ENCODE data around the gene PRDM7. TPM values are rescaled to one million over a fixed set of nuclear protein-coding genes. Genes with fewer than 3 reads are reported as not detected.
"Not testable (repeated sequence)": the region's sequence is repeated elsewhere in the genome, so short reads cannot be mapped to it uniquely, and the experiment has no call there.

PRDM7 gene
- not detected in 2 replicates for total RNA-seq
- long read RNA-seq, result 0 reads

GRCh38 chr16:90077240-90077756, at the start of gene PRDM7:
TSS of gene PRDM7 (minus strand) at chr16:90077331. CDS start at chr16:90075910, 1,421 bp downstream.
- no peak for TF ChIP-seq CTCF (conservative IDR thresholded peaks at IDR 0.05)
- Mint-ChIP-seq H3K27me3 (ENCODE audit: low read depth) (peaks cover 57% of the 10 kb centered on the region), H3K4me3 (peak within 1 kb of the TSS; percentile 86), H3K36me3 (ENCODE audit: low read depth) (no peaks in the 10 kb centered on the region), H3K4me1 (peaks cover 27% of the 10 kb centered on the region), H3K27ac (ENCODE audit: unreplicated experiment) (peak within 1 kb of the TSS; percentile 96), H3K9me3 (no peaks in the 10 kb centered on the region)
- DNase-seq (ENCODE audit: low read depth, low spot score), result peak; percentile 99

GRCh38 chr16:90121846-90122245, 44.7 kb upstream of the PRDM7 start:
- H3K27me3 Mint-ChIP-seq (ENCODE audit: low read depth); H3K36me3 Mint-ChIP-seq (ENCODE audit: low read depth); H3K9me3 Mint-ChIP-seq; H3K4me3 Mint-ChIP-seq; DNase-seq (ENCODE audit: low read depth, low spot score); H3K27ac Mint-ChIP-seq (ENCODE audit: unreplicated experiment); H3K4me1 Mint-ChIP-seq: not testable (repeated sequence)

- not testable (repeated sequence) for H3K36me3 Mint-ChIP-seq (ENCODE audit: low read depth); H3K4me3 Mint-ChIP-seq; H3K9me3 Mint-ChIP-seq; H3K4me1 Mint-ChIP-seq; DNase-seq (ENCODE audit: low read depth, low spot score); H3K27ac Mint-ChIP-seq (ENCODE audit: unreplicated experiment)
- H3K27me3 Mint-ChIP-seq (ENCODE audit: low read depth), result peaks cover 26% of the 10 kb centered on the region
Observed at GRCh38 chr16:90107617-90108016, 30.5 kb upstream of the PRDM7 start.

- H3K4me3 Mint-ChIP-seq; H3K27ac Mint-ChIP-seq (ENCODE audit: unreplicated experiment); H3K36me3 Mint-ChIP-seq (ENCODE audit: low read depth); H3K4me1 Mint-ChIP-seq; DNase-seq (ENCODE audit: low read depth, low spot score); H3K9me3 Mint-ChIP-seq: not testable (repeated sequence)
- peaks cover 26% of the 10 kb centered on the region for H3K27me3 Mint-ChIP-seq (ENCODE audit: low read depth)
Observed at GRCh38 chr16:90107060-90107459, 29.9 kb upstream of the PRDM7 start.

- not testable (repeated sequence) for H3K4me3 Mint-ChIP-seq; H3K9me3 Mint-ChIP-seq; H3K4me1 Mint-ChIP-seq; H3K27ac Mint-ChIP-seq (ENCODE audit: unreplicated experiment); H3K36me3 Mint-ChIP-seq (ENCODE audit: low read depth)
- peaks cover 29% of the 10 kb centered on the region for H3K27me3 Mint-ChIP-seq (ENCODE audit: low read depth)
- peak; percentile 75 for TF ChIP-seq CTCF (conservative IDR thresholded peaks at IDR 0.05)
- peak; percentile 51 for DNase-seq (ENCODE audit: low read depth, low spot score)
Observed at GRCh38 chr16:90106271-90106670, 29.1 kb upstream of the PRDM7 start.

- DNase-seq (ENCODE audit: low read depth, low spot score); H3K36me3 Mint-ChIP-seq (ENCODE audit: low read depth); H3K4me1 Mint-ChIP-seq; H3K27ac Mint-ChIP-seq (ENCODE audit: unreplicated experiment); H3K9me3 Mint-ChIP-seq; H3K4me3 Mint-ChIP-seq: not testable (repeated sequence)
- H3K27me3 Mint-ChIP-seq (ENCODE audit: low read depth), result peaks cover 29% of the 10 kb centered on the region
Observed at GRCh38 chr16:90104725-90105124, 27.6 kb upstream of the PRDM7 start.

- not testable (repeated sequence) for H3K27ac Mint-ChIP-seq (ENCODE audit: unreplicated experiment); DNase-seq (ENCODE audit: low read depth, low spot score); H3K36me3 Mint-ChIP-seq (ENCODE audit: low read depth); H3K9me3 Mint-ChIP-seq; H3K4me3 Mint-ChIP-seq; H3K4me1 Mint-ChIP-seq
- peaks cover 27% of the 10 kb centered on the region for H3K27me3 Mint-ChIP-seq (ENCODE audit: low read depth)
Observed at GRCh38 chr16:90102086-90102884, 25.2 kb upstream of the PRDM7 start.

- not testable (repeated sequence) for H3K36me3 Mint-ChIP-seq (ENCODE audit: low read depth); H3K27ac Mint-ChIP-seq (ENCODE audit: unreplicated experiment); H3K4me1 Mint-ChIP-seq; H3K9me3 Mint-ChIP-seq; H3K4me3 Mint-ChIP-seq; DNase-seq (ENCODE audit: low read depth, low spot score)
- peaks cover 21% of the 10 kb centered on the region for H3K27me3 Mint-ChIP-seq (ENCODE audit: low read depth)
Observed at GRCh38 chr16:90101332-90101731, 24.2 kb upstream of the PRDM7 start.

- H3K36me3 Mint-ChIP-seq (ENCODE audit: low read depth); H3K9me3 Mint-ChIP-seq; H3K4me3 Mint-ChIP-seq; DNase-seq (ENCODE audit: low read depth, low spot score); H3K27ac Mint-ChIP-seq (ENCODE audit: unreplicated experiment); H3K4me1 Mint-ChIP-seq: not testable (repeated sequence)
- peaks cover 17% of the 10 kb centered on the region for H3K27me3 Mint-ChIP-seq (ENCODE audit: low read depth)
Observed at GRCh38 chr16:90100790-90101189, 23.7 kb upstream of the PRDM7 start.

GRCh38 chr16:90100229-90100628, 23.1 kb upstream of the PRDM7 start:
- not testable (repeated sequence) for H3K4me1 Mint-ChIP-seq; H3K9me3 Mint-ChIP-seq; DNase-seq (ENCODE audit: low read depth, low spot score); H3K27ac Mint-ChIP-seq (ENCODE audit: unreplicated experiment); H3K4me3 Mint-ChIP-seq; H3K36me3 Mint-ChIP-seq (ENCODE audit: low read depth)
- peaks cover 12% of the 10 kb centered on the region for H3K27me3 Mint-ChIP-seq (ENCODE audit: low read depth)

GRCh38 chr16:90098936-90099335, 21.8 kb upstream of the PRDM7 start:
- not testable (repeated sequence) for DNase-seq (ENCODE audit: low read depth, low spot score)

More at GRCh38 chr16:90098936-90099335, 21.8 kb upstream of the PRDM7 start:
- not testable (repeated sequence) for H3K27me3 Mint-ChIP-seq (ENCODE audit: low read depth); H3K9me3 Mint-ChIP-seq; H3K4me3 Mint-ChIP-seq; H3K36me3 Mint-ChIP-seq (ENCODE audit: low read depth); H3K4me1 Mint-ChIP-seq; H3K27ac Mint-ChIP-seq (ENCODE audit: unreplicated experiment)
